ENCODE measurements around the gene SORL1. TPM values are rescaled to one million over a fixed set of nuclear protein-coding genes. Genes with fewer than 3 reads are reported as not detected.

The SORL1 gene
- total and polyA plus RNA-seq, 2 of the 8 experiments (the other 6 are each of a cell fraction or from before 2014, with no cell fraction given) = 38.1 to 65.5 TPM

DNA sequence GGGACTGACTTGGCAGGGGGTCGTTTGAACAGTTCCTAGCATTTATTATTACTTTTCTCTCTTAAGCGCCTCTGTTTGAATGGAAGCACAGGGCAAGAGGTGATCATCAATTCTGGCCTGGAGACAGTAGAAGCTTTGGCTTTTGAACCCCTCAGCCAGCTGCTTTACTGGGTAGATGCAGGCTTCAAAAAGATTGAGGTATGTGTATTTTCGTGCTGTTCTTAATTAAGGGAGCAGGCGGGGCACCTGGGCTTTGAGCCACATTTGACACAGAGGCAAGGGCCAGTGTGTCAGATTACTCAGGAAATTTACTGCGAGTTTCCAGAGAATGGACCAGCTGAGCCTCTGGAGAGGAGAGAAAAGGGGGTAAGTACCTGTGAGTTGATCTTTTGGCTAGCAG, 103.0 kb downstream of the SORL1 start:
- H4K20me1 ChIP-seq (replicated peaks in 1 of 2; ENCODE audit: control insufficient read depth in 1 of 2, insufficient read depth in 2 of 2, low read length in 2 of 2) = peaks cover 0 to 1% of the 10 kb centered on the region in 2 experiments
- no peak overlapping the region for H2AFZ ChIP-seq (ENCODE audit: low read length)
- no peak overlapping the region for H3K23ac ChIP-seq (ENCODE audit: insufficient read length)
- no peak overlapping the region for H3K14ac ChIP-seq (ENCODE audit: insufficient read length)
- CTCF ChIA-PET (ENCODE audit: partially characterized antibody) = interaction anchor here (0.8 to 2.4 kb wide), 4 partner anchors 11 to 236 kb away, joined by 3 to 10 read pairs (median 5); no protein-coding TSS in a partner anchor
- POLR2A ChIA-PET (ENCODE audit: partially characterized antibody) = no interaction called here
- no peak for TF ChIP-seq POLR2A (IDR thresholded peaks at IDR 0.05; ENCODE audit: control extremely low read depth in 1 of 2, low read depth in 2 of 2, low read length in 2 of 2)
- no peak for TF ChIP-seq SAP30 (IDR thresholded peaks at IDR 0.05; ENCODE audit: insufficient read depth, insufficient replicate concordance, low read length)
- no peak for TF ChIP-seq SIN3A (conservative IDR thresholded peaks at IDR 0.05 in 1 of 2, IDR thresholded peaks at IDR 0.05 in 1 of 2; ENCODE audit: low read depth in 1 of 2, low read length in 2 of 2)
- no peak for TF ChIP-seq SP4 (IDR thresholded peaks at IDR 0.05; ENCODE audit: low read length)
- no peak for TF ChIP-seq BACH1 (IDR thresholded peaks at IDR 0.05; ENCODE audit: low read length)
- no peak for TF ChIP-seq GABPA (IDR thresholded peaks at IDR 0.05; ENCODE audit: borderline replicate concordance, insufficient read depth, low read length)
- TF ChIP-seq BRCA1 (IDR thresholded peaks at IDR 0.05; ENCODE audit: low read depth, low read length) = no peak
- H3K23me2 ChIP-seq (ENCODE audit: low read depth, low read length) = no peaks in the 10 kb centered on the region
- no peak overlapping the region for H3K27ac ChIP-seq (ENCODE audit: low read depth, low read length)
- no peaks in the 10 kb centered on the region for H3K9me3 ChIP-seq (ENCODE audit: insufficient read depth in 2 of 2, low read depth in 1 of 2, low read length in 1 of 2)
- no peaks in the 10 kb centered on the region for H3K79me1 ChIP-seq (ENCODE audit: low read depth, low read length)
- H4K8ac ChIP-seq (ENCODE audit: extremely low read depth, insufficient read depth, low read length) = no peak overlapping the region
- H2BK5ac ChIP-seq (ENCODE audit: low read depth, low read length) = no peak overlapping the region
- H2BK120ac ChIP-seq (replicated peaks; ENCODE audit: low read depth, low read length) = no peak overlapping the region
- no peaks in the 10 kb centered on the region for H3K27me3 ChIP-seq (replicated peaks in 1 of 4; ENCODE audit: control insufficient read depth in 3 of 4, extremely low read depth in 1 of 4, insufficient read depth in 3 of 4, low read length in 3 of 4)
- H3K4me1 ChIP-seq (replicated peaks in 1 of 4; ENCODE audit: control insufficient read depth in 3 of 4, insufficient read depth in 4 of 4, low read length in 3 of 4) = no peaks in the 10 kb centered on the region
- no peak overlapping the region for H3K18ac ChIP-seq (ENCODE audit: extremely low read depth, low read length)
- H3K9ac ChIP-seq (replicated peaks in 1 of 4; ENCODE audit: extremely low read depth in 1 of 4, low read depth in 3 of 4, low read length in 3 of 4) = no peak overlapping the region
- no peak overlapping the region for H4K5ac ChIP-seq (ENCODE audit: insufficient read length, low read depth, low read length)
- no peak overlapping the region for H3K56ac ChIP-seq (replicated peaks; ENCODE audit: insufficient read length, low read depth, low read length)
- no peak overlapping the region for H2AK5ac ChIP-seq (ENCODE audit: low read depth, low read length)
- WGBS, 2 experiments (ENCODE audit: extremely low coverage in 1 of 2, insufficient coverage in 1 of 2, insufficient read length in 1 of 2, insufficient replicate concordance in 2 of 2, low coverage in 1 of 2, low lambda C conversion rate in 2 of 2, missing lambda C conversion rate in 1 of 2) = 84% methylated on average over 5 of the region's 5 CpGs; no CpG with 5 or more reads in 1 of the 2 experiments
- no peak overlapping the region for H3K4me3 ChIP-seq (ENCODE audit: extremely low read depth in 1 of 4, insufficient read depth in 2 of 4, low read depth in 3 of 4, low read length in 4 of 4)
- FAIRE-seq (no peak), DNase-seq (ENCODE audit: low read depth in 1 of 2, low spot score in 2 of 2) (no peak)
- no peak overlapping the region for H3K4ac ChIP-seq (replicated peaks; ENCODE audit: insufficient read length, low read depth, low read length)
- peaks cover 18 to 61% (median 52%) of the 10 kb centered on the region in 4 experiments; a peak in 7 of 8 replicates for H3K36me3 ChIP-seq (ENCODE audit: control insufficient read depth in 2 of 4, insufficient read depth in 4 of 4, low read length in 3 of 4)
- H3K4me2 ChIP-seq (ENCODE audit: insufficient read depth in 1 of 2, low read depth in 2 of 2, low read length in 2 of 2) = no peak overlapping the region
- no peak overlapping the region for H4K91ac ChIP-seq (replicated peaks; ENCODE audit: insufficient read length, low read length)
- H2BK20ac ChIP-seq (ENCODE audit: low read length) = no peak overlapping the region
- no peak overlapping the region for H2BK12ac ChIP-seq (ENCODE audit: low read depth, low read length)
- H3K79me2 ChIP-seq (ENCODE audit: control insufficient read depth in 1 of 2, insufficient read depth in 2 of 2, low read length in 2 of 2) = no peaks in the 10 kb centered on the region
- no peak overlapping the region for H2BK15ac ChIP-seq (ENCODE audit: low read length)

All from H1 (cell line).